NCI-H1930 (cell line): ENCODE measurements around the gene TRAPPC2L.
"Not testable (repeated sequence)": the region's sequence is repeated elsewhere in the genome, so short reads cannot be mapped to it uniquely, and the experiment has no call there.

Experiments used
- DNase-seq, 2 experiments: peaks; one replicate each; lab custom pipeline; 2025; lab: John Stamatoyannopoulos, UW

TRAPPC2L gene

GRCh38 chr16:88893127-88893968 is 36.4 kb downstream of the TRAPPC2L start:
- DNase-seq, result no peak

- not testable (repeated sequence) for DNase-seq
Measured at GRCh38 chr16:88894266-88894665, 37.3 kb downstream of the TRAPPC2L start.

- no peak for DNase-seq
Measured at GRCh38 chr16:88894681-88895300, 37.9 kb downstream of the TRAPPC2L start.

- DNase-seq, result no peak
Measured at GRCh38 chr16:88895335-88895734, 38.4 kb downstream of the TRAPPC2L start.

GRCh38 chr16:88896238-88897070 is 39.5 kb downstream of the TRAPPC2L start:
- DNase-seq, result no peak

GRCh38 chr16:88897696-88898425 is 40.9 kb downstream of the TRAPPC2L start:
- no peak for DNase-seq

- DNase-seq, result no peak
Measured at GRCh38 chr16:88899901-88900661, 43.2 kb downstream of the TRAPPC2L start.

GRCh38 chr16:88900662-88901052 is 43.7 kb downstream of the TRAPPC2L start:
- no peak for DNase-seq

GRCh38 chr16:88901718-88902337 is 44.9 kb downstream of the TRAPPC2L start:
- no peak for DNase-seq

GRCh38 chr16:88902744-88903143 is 45.8 kb downstream of the TRAPPC2L start:
- no peak for DNase-seq

- no peak for DNase-seq
Measured at GRCh38 chr16:88903267-88903666, 46.3 kb downstream of the TRAPPC2L start.

- no peak for DNase-seq
Measured at GRCh38 chr16:88904676-88905365, 47.9 kb downstream of the TRAPPC2L start.

GRCh38 chr16:88905563-88905962 is 48.6 kb downstream of the TRAPPC2L start:
- no peak for DNase-seq

- no peak for DNase-seq
Measured at GRCh38 chr16:88906020-88906419, 49.1 kb downstream of the TRAPPC2L start.

- DNase-seq, result no peak
Measured at GRCh38 chr16:88906535-88907105, 49.7 kb downstream of the TRAPPC2L start.

GRCh38 chr16:88907768-88908167 is 50.8 kb downstream of the TRAPPC2L start:
- DNase-seq, result no peak

GRCh38 chr16:88908307-88908706 is 51.4 kb downstream of the TRAPPC2L start:
- DNase-seq, result no peak

GRCh38 chr16:88909431-88910210 is 52.7 kb downstream of the TRAPPC2L start:
- no peak for DNase-seq
